D721Med (cell line): ENCODE measurements around the gene DMRTB1.

Source experiments
- DNase-seq: peaks from one replicate; pipeline ENCODE4 v3.0.0; 2011; ENCODE audit warnings: low spot score; ENCODE audit not compliant: insufficient read length
- FAIRE-seq: peaks from 2 replicates; lab custom pipeline; 2011; peaks lifted over from hg19 to GRCh38; lab: Jason Lieb, UNC
- CTCF ChIP-seq: IDR thresholded peaks from 2 replicates; pipeline ENCODE4 v1.5.1; 2012; ENCODE audit warnings: mild to moderate bottlenecking, control low read depth; ENCODE audit not compliant: insufficient read depth; ENCODE audit errors: missing control alignments

Gene DMRTB1

GRCh38 chr1:53511933-53512806 is 53.0 kb downstream of the DMRTB1 start:
- DNase-seq (no peak), FAIRE-seq (no peak)
- TF ChIP-seq CTCF = no peak

GRCh38 chr1:53512807-53513755 is 53.9 kb downstream of the DMRTB1 start:
- no peak for FAIRE-seq
- TF ChIP-seq CTCF = no peak
- no peak for DNase-seq

- DNase-seq (no peak), FAIRE-seq (no peak)
- no peak for TF ChIP-seq CTCF
These were observed 54.6 kb downstream of the DMRTB1 start for GRCh38 chr1:53513846-53514245.

- no peak for TF ChIP-seq CTCF
- DNase-seq (no peak), FAIRE-seq (no peak)
These were observed 55.2 kb downstream of the DMRTB1 start for GRCh38 chr1:53514436-53514835.

- FAIRE-seq (no peak), DNase-seq (no peak)
- no peak for TF ChIP-seq CTCF
These were observed 57.0 kb downstream of the DMRTB1 start for GRCh38 chr1:53516181-53516580.
